GM19463 (cell line): ENCODE measurements around the gene KRTDAP.
"Not testable (repeated sequence)": the region's sequence is repeated elsewhere in the genome, so short reads cannot be mapped to it uniquely, and the experiment has no call there.

Experiments used
- ATAC-seq: cut with Tn5 transposase; IDR thresholded peaks from one replicate; pipeline ENCODE4 v1.9.1; 2021; ENCODE audit warnings: mild to moderate bottlenecking, moderate library complexity; ENCODE audit not compliant: unreplicated experiment

KRTDAP gene

DNA sequence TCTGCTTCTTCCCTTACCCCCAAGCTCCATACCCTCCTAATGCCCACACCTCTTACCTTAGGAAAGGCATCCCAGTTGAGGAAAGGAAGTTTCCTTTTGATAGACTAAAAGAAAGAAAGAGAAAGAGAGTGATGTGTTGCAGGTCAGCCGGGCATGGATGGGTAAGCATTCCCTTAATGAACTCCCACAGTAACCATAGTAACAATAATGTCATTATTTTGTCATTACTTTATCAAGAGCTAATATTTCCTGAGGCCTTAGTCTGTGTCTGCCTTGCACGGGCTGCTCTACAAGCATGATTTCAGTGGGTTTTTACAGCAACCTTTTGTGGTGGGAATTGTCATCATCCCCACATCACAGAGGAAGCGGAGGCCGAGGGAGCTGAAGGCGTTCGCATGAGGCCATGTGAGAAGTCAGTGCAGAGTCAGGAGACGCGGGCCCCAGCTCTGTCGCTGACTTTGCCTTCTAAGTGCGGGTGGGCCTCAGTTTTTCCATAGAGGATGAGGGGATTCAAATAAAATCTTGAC, 2.5 kb downstream of the KRTDAP start:
- ATAC-seq: no peak

GRCh38 chr19:35486268-35486708, 4.0 kb downstream of the KRTDAP start:
- no peak for ATAC-seq

GRCh38 chr19:35484252-35485036, 5.8 kb downstream of the KRTDAP start:
- no peak for ATAC-seq

DNA sequence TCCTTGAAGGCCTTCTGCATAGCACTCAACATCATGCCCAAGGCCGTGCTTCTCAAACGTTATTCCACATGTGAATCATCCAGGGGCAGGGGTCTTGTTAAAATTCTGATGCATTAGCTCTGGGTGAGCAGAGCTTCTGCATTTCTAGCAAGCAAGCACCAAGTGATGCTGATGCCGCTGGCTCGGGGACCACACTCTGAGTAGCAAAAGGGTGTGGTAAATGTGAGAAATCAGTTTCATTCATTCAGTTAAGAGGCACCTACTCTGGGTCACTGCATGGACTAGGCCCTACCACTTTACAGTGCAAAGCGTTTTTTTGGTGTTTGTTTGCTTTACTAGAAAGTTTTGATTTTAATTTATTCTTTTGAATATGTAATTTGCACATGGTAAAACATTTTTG, 7.2 kb downstream of the KRTDAP start:
- no peak for ATAC-seq

DNA sequence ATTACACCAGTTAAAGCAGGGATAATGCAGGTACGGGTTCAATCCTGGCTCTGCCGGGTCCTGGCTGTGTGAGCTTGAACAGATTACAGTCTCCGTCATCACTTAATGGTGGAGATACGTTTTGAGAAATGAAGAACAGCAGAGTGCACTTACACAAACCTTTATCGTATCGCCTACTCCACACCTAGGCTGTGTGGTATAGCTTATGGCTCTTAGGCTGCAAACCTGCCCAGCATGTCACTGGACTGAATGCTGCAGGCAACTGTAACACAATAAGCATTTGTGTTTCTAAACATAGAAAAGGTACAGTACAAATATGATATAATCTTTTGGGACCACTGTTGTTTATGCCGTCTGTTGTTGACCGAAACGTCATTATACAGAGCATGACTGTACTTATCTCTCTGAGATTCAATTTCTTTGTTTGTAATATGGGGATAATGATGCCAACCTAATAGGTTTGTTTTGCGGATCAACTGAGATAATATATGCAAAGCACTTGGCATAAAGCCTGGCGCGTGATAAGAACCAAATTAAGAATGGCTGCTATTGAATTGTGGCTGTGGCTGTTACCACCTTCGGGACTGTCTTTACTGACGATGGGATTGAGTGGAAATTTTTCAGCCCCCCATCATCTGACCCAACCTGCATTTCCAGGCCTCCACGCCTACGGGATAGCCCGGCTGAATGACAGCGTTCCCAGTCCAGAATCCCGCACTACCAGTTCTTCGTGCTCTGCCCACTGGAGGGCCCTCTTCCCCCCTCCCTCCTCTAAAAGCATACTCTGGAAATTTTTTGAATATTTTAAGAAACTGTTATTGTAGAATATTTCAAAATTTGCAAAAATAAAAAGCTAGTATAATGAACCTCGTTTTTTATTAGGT, 11.2 kb downstream of the KRTDAP start:
- no peak for ATAC-seq

- ATAC-seq: no peak
Observed at GRCh38 chr19:35476149-35476548, 14.1 kb downstream of the KRTDAP start.

DNA sequence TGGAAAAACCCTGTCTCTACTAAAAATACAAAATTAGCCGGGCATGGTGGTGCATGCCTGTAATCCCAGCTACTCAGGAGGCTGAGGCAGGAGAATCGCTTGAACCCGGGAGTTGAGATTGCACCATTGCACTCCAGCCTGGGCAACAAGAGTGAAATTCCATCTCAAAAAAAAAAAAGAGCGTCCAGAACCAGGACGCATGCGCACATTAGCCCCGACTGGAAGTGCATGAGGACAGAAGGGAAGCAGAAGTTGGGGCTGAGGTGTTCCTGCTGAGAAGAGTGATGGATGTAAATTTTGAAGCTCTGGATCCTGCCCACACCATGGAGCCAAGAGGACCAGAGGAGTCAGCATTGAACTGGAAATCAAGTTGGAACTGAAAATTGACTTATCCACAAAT, 15.7 kb downstream of the KRTDAP start:
- not testable (repeated sequence) for ATAC-seq

- no peak for ATAC-seq
Observed at GRCh38 chr19:35474104-35474503, 16.2 kb downstream of the KRTDAP start.

DNA sequence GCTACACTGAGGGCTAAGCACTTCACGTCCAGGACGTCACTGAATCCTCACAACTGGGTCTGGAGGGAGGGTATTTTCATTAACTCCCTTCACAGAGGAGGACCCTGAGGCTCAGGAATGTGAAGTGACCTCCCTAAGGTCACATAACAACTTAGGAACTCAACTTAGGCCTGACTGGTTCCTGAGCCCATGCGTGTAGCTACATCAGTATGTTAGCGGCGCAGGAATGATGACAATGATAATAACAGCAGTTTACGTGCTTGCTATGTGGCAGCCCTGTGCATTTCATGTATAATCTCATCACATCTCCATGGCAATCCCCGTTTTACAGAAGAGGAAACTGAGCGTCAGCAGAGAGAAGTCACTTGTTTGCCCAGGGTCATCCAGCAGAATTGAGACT, 18.3 kb downstream of the KRTDAP start:
- ATAC-seq: no peak

- not testable (repeated sequence) for ATAC-seq
Observed at GRCh38 chr19:35471075-35471474, 19.2 kb downstream of the KRTDAP start.

- ATAC-seq: no peak
Observed at GRCh38 chr19:35470128-35470527, 20.1 kb downstream of the KRTDAP start.

DNA sequence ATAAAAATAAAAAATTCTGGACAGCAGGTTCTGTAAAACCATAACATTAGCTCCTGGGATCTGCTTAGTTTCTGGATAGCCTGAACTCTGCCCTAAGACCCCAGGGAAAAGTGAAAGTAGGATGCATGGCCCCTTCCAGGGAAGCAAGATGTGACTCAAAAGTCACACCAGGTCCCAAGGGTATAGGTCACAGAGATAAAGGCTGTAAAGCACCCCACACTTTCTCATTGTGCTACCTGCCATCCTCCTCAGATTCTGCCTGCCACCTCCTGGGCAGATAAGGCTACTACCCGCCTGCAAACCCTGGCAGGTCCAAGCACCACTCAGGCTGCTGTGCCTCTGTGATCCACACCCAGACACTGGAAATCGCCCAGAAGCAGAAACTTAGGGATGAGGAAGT, 21.6 kb downstream of the KRTDAP start:
- ATAC-seq: peak; percentile 70

DNA sequence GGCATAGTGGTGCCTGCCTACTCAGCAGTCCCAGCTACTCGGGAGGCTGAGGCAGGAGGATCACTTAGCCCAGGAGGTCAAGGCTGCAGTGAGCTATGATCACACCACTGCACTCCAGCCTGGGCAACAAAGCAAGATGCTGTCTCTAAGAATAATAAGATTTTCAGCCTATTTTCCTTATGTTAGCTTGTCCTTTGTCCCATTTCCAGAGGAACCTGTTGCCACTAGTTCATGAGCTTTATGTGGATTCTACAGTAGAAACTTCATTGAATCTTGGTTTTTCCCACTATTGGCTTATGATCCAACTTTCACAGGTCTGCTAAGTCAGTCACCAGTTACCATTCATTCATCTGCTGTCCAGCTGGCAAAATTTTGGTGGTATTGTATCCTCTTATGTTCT, 24.0 kb downstream of the KRTDAP start:
- no peak for ATAC-seq

GRCh38 chr19:35462956-35463355, 27.3 kb downstream of the KRTDAP start:
- ATAC-seq: not testable (repeated sequence)

- ATAC-seq: peak; percentile 46
Observed at GRCh38 chr19:35462476-35462953, 27.7 kb downstream of the KRTDAP start.

DNA sequence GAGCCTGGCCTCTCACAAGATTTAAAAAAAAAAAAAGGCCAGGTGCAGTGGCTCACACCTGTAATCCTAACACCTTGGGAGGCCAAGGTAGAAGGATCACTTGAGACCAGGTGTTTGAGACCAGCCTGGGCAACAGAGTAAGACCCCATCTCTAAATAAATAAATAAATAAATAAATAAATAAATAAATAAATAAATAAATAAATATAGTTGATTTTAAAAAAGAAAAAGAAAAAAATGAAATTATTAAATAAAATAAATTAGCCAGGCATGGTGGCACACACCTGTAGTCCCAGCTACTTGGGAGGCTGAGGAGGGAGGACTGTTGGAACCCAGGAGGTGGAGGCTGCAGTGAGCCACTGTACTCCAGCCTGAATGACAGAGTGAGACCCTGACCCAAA, 28.5 kb downstream of the KRTDAP start:
- ATAC-seq: not testable (repeated sequence)

DNA sequence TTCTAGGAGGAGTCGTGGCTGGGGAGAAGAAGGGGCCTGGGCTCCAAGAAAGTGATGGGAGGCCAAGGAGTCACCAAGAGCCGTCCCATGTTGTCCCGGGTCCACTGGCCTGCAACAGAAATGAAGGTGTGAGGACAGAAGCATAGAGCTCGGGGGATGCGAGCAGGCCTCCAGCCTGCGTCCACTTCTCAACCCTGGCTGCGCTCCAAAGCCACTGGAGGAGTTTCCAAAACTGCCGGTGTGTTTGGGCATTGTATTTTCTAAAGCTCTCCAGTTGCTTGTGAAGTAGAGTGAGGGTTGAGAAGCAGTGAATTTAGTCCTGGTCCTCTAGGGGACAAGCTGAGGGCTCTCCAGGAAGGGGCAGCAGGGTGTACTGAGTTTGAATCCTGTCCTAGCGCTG, 29.2 kb downstream of the KRTDAP start:
- no peak for ATAC-seq

DNA sequence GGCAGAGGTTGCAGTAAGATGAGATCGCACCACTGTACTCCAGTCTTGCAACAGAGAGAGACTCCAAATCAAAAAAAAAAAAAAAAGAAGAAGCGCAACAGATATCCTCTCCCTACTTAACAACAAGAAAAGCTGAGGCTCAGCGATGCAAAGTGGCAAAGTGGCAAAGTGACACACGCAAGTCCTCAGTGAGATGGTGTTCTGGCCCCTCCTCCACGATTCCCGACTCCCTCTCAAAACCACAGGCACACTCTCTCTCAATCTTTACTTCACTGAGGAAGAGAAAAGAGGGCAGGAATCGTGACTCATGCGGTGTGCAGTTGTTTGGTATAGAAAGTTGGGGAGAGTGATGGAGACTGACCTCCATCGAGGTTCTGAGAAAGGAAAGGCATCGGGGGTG, 29.7 kb downstream of the KRTDAP start:
- ATAC-seq: no peak

DNA sequence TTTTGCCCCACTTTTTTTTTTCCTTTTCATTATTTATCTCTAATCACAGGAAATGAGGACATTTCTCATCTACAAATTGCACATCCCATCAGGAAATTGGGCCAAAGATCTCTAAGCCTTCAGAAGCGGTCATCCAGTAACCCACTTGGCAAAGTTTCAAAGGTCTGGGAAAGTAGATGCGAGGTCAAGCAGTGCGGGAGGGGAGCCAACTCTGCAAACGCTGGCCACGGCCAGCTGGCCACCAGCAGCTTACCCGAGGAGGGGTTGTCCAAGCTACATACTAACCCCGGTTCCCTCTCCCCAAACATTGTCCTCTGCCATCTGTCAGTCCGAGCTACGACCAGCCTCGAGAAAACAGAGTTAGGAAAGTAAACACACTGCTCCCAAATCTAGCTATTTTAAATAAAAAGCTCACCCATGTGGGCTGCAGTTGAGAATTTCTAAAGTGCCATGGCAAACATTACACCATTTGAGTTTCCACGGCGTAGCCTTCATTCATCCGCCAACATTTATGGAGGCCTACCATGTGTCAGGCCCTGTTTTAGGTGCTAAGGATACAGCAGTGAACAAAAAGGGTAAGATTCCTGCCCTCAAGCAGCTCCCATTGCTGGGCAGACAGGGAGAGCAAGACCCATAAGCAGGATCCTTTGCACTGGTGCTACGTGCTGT, 30.7 kb downstream of the KRTDAP start:
- ATAC-seq: no peak

GRCh38 chr19:35458731-35459391, 31.4 kb downstream of the KRTDAP start:
- peak; percentile 64 for ATAC-seq
